Gastrocnemius medialis (tissue), 4 donors: Measurements from ENCODE around the gene NUDCD3. TPM values are rescaled to one million over a fixed set of nuclear protein-coding genes. Genes with fewer than 3 reads are reported as not detected.

Experiments
- ATAC-seq, 2 donors: fragments of 150-250 bp; one replicate each; pipeline ENCODE4 v1.9.1; 2016
- DNase-seq, 2 donors: peaks; one replicate each; pipeline ENCODE4 v3.0.0-alpha.2; 2019
- H3K27ac ChIP-seq, 4 donors: fragments of 200-600 bp; sonication (generic); 1 replicate in 1 of 4; 2 replicates in 3 of 4; pipeline ENCODE4 v1.5.1; 2016 to 2018; ENCODE audit warnings: mild to moderate bottlenecking in 2 of 4, moderate library complexity in 1 of 4
- H3K27me3 ChIP-seq, 3 donors: fragments of 200-600 bp; sonication (generic) in 2 of 3; 1 replicate in 1 of 3; 2 replicates in 2 of 3; pipeline versions ENCODE4 v1.5.1 to v1.6.0; 2016 to 2019; ENCODE audit warnings: mild to moderate bottlenecking in 1 of 3, moderate library complexity in 1 of 3
- H3K36me3 ChIP-seq, 2 donors: fragments of 200-600 bp; sonication (generic) in 1 of 2; one replicate each; pipeline ENCODE4 v1.5.1; 2017 to 2018
- H3K4me1 ChIP-seq, 2 donors: fragments of 200-600 bp; sonication (generic) in 1 of 2; one replicate each; pipeline ENCODE4 v1.5.1; 2016 to 2017; ENCODE audit warnings: mild to moderate bottlenecking in 2 of 2
- H3K4me3 ChIP-seq, 4 donors: fragments of 200-600 bp; sonication (generic) in 3 of 4; 1 replicate in 1 of 4; 2 replicates in 3 of 4; pipeline ENCODE4 v1.5.1; 2016 to 2019; ENCODE audit warnings: mild to moderate bottlenecking in 2 of 4
- H3K9me3 ChIP-seq, 3 donors: fragments of 200-600 bp; sonication (generic) in 2 of 3; 1 replicate in 1 of 3; 2 replicates in 2 of 3; pipeline ENCODE4 v1.5.1; 2016 to 2019
- POLR2A ChIP-seq, 2 donors: fragments of 450-650 bp; IDR thresholded peaks; one replicate each; pipeline ENCODE4 v1.6.1; 2017; ENCODE audit warnings: antibody characterized with exemption in 2 of 2, mild to moderate bottlenecking in 2 of 2, moderate library complexity in 2 of 2
- in situ Hi-C, 4 donors: fragments of 200-750 bp; cut with MboI; loops; one replicate each; pipeline versions ENCODE4 v1.15.0 to v1.8.0; 2017; ENCODE audit warnings: low sequenced_read_pairs in 4 of 4
- intact Hi-C: fragments of 100-400 bp; cut with DNase I; formaldehyde crosslinking; loops from one replicate; pipeline ENCODE4 v1.15.1; 2023; ENCODE audit warnings: low total_unique reads
- total RNA-seq, 4 donors: library from RNA; depleted of rRNA; stranded (reverse); fragments of >200 nt; gene quantifications; one replicate each; pipeline versions ENCODE4 v1.1.0 to v1.2.3, GENCODE V29; 2016
- TF ChIP-seq, protein P1 (sequence below), 5 experiments: fragments of 450-650 bp in 3 of 5; fragments of 200-600 bp in 2 of 5; sonication (generic) in 2 of 5; IDR thresholded peaks in 4 of 5; conservative IDR thresholded peaks in 1 of 5; 1 replicate in 4 of 5; 2 replicates in 1 of 5; pipeline ENCODE4 v1.5.1; 2016 to 2019; ENCODE audit warnings: antibody characterized with exemption in 5 of 5, mild to moderate bottlenecking in 3 of 5, moderate library complexity in 3 of 5

The NUDCD3 gene
- total RNA-seq, 4 donors from 2014 or later = 76.2 to 93.4 (median 77.0) TPM

DNA sequence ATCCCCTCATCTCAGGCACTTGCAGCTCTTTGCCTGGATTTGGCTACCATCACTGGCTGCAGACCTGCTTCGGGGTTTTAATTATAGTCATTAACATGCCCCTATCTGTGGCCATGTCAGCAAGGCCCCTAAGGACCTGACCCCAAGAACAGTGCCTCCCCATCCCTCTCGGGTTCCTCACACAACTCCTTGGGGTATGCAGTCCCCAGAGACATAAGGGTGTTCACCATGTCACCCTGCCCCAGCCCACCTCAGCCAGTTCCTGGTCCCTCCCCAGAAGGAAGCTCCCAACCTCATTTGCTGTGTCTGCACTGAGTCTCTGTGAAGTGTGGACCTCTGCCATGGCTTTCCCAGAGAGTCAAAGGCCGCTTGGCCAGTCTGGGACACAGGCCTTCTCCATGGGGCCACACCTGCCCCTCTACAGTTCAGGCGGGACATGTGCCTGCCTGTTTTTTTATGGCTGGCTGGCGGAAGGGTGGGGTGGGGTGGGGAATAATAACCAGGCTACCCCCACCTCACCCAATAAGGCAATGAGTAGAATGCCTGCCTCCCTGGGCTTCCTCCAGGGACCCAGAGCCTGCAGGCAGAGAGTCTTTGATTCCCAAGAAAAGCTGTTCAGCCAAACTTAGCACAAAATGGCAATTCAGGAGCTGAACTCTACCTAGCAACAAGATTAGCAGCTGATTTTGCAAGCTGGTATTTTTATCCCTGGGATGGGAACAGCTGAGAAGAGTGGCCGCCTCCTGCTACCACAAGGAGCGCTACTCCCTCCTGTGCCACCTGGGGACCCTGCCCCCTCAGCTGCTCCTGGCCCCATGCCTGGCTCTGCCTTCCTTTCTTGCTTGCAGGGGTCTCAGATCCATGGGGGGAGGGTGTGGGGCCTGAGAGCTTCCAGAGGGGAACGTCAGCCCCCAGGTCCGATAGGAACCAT lies 141.3 kb downstream of the NUDCD3 start:
- TF ChIP-seq POLR2A (IDR thresholded peaks at IDR 0.05) = no peak
- TF ChIP-seq, protein P1, sequence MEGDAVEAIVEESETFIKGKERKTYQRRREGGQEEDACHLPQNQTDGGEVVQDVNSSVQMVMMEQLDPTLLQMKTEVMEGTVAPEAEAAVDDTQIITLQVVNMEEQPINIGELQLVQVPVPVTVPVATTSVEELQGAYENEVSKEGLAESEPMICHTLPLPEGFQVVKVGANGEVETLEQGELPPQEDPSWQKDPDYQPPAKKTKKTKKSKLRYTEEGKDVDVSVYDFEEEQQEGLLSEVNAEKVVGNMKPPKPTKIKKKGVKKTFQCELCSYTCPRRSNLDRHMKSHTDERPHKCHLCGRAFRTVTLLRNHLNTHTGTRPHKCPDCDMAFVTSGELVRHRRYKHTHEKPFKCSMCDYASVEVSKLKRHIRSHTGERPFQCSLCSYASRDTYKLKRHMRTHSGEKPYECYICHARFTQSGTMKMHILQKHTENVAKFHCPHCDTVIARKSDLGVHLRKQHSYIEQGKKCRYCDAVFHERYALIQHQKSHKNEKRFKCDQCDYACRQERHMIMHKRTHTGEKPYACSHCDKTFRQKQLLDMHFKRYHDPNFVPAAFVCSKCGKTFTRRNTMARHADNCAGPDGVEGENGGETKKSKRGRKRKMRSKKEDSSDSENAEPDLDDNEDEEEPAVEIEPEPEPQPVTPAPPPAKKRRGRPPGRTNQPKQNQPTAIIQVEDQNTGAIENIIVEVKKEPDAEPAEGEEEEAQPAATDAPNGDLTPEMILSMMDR (IDR thresholded peaks at IDR 0.05 in 4 of 5, conservative IDR thresholded peaks at IDR 0.05 in 1 of 5) = no peak
- ATAC-seq = peak; percentile 49 to 54
- peaks cover 13 to 17% of the 10 kb centered on the region in 2 donors for H3K4me1 ChIP-seq
- H3K36me3 ChIP-seq = no peaks in the 10 kb centered on the region
- no peak for DNase-seq
- H3K4me3 ChIP-seq = no peak overlapping the region
- H3K27me3 ChIP-seq = no peaks in the 10 kb centered on the region
- H3K9me3 ChIP-seq = no peaks in the 10 kb centered on the region
- no peak overlapping the region for H3K27ac ChIP-seq
- intact Hi-C loops = no loop called here
- in situ Hi-C loops = no loop called here

DNA sequence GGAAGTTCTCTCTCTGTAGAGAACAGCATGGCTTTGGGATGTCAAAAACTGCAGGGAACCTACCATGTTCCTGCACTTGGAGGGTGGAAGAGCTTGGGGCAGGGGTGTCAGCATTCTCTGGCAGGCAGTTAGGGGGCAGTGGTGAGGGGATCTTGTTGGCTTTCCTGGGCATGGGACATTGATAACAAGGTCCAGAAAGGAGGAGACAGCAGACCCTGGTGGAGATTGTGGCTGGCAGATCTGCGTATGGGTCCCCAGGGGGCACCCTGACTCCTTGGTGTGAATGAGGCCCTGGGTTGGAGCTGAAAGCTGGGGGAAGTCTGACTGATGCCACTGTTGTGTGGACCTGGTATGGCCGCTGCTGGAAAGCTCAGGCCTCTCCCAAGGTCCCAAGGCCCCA lies 142.2 kb downstream of the NUDCD3 start:
- H3K27me3 ChIP-seq = no peaks in the 10 kb centered on the region
- in situ Hi-C loops (no loop called here), intact Hi-C loops (no loop called here)
- no peak overlapping the region for H3K27ac ChIP-seq
- H3K4me1 ChIP-seq = peaks cover 13 to 17% of the 10 kb centered on the region in 2 donors
- TF ChIP-seq, protein P1 (IDR thresholded peaks at IDR 0.05 in 4 of 5, conservative IDR thresholded peaks at IDR 0.05 in 1 of 5) = no peak
- no peak for TF ChIP-seq POLR2A (IDR thresholded peaks at IDR 0.05)
- no peaks in the 10 kb centered on the region for H3K9me3 ChIP-seq
- no peak overlapping the region for H3K4me3 ChIP-seq
- ATAC-seq (no peak), DNase-seq (no peak)
- H3K36me3 ChIP-seq = no peaks in the 10 kb centered on the region

- Histone ChIP-seq H3K4me1 (peaks cover 13 to 17% of the 10 kb centered on the region in 2 donors), H3K27me3 (no peaks in the 10 kb centered on the region), H3K27ac (no peak overlapping the region), H3K36me3 (no peaks in the 10 kb centered on the region), H3K9me3 (no peaks in the 10 kb centered on the region), H3K4me3 (no peak overlapping the region)
- TF ChIP-seq, protein P1 (IDR thresholded peaks at IDR 0.05 in 4 of 5, conservative IDR thresholded peaks at IDR 0.05 in 1 of 5) = no peak
- TF ChIP-seq POLR2A (IDR thresholded peaks at IDR 0.05) = no peak
- DNase-seq (no peak), ATAC-seq (no peak)
- in situ Hi-C loops (no loop called here), intact Hi-C loops (no loop called here)
Measured at GRCh38 chr7:44347546-44348114, 142.8 kb downstream of the NUDCD3 start.

GRCh38 chr7:44346063-44346462 lies 144.4 kb downstream of the NUDCD3 start:
- DNase-seq (no peak), ATAC-seq (no peak)
- Histone ChIP-seq H3K27ac (no peak overlapping the region), H3K27me3 (no peaks in the 10 kb centered on the region), H3K36me3 (no peaks in the 10 kb centered on the region), H3K9me3 (no peaks in the 10 kb centered on the region), H3K4me3 (no peak overlapping the region), H3K4me1 (peaks cover 13 to 17% of the 10 kb centered on the region in 2 donors)
- in situ Hi-C loops = no loop called here
- no peak for TF ChIP-seq POLR2A (IDR thresholded peaks at IDR 0.05)
- TF ChIP-seq, protein P1 (IDR thresholded peaks at IDR 0.05 in 4 of 5, conservative IDR thresholded peaks at IDR 0.05 in 1 of 5) = no peak
- intact Hi-C loops = no loop called here
